Measurements from ENCODE around the gene OSBPL10.

Gene OSBPL10

GRCh38 chr3:31763731-31764130 is 217.3 kb downstream of the OSBPL10 start:
- DNase-seq: no peak

- no peak for DNase-seq
Observed at GRCh38 chr3:31762888-31763351, 218.1 kb downstream of the OSBPL10 start.

DNA sequence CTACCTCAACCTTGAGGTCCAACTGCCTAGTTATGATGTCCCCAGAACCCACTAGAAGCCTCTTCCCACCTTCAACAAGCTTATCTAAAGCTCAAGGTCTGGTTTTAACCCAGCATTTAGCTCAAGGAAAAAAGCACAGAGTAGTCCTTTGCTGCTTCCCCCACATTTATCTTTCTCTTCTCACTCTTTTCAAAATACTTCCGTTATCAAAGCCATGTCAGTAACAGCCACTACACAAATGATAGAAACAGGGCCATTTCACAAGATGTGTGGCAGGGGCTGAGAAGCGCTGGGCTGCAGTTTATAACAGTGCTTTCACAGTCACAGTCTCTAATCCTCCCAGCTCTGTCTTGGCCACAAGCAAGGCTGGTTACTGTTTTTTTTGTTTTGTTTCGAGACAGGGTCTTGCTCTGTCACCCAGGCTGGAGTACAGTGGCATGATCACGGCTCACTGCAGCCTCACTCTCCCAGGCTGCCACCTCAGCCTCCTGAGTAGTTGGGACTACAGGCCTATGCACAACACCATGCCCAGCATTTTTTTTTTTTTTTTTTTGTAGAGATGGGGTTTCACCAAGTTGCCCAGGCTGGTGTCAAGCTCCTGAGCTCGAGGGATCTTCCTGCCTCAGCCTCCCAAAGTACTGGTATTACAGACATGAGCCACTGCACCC is 218.8 kb downstream of the OSBPL10 start:
- no peak for DNase-seq

GRCh38 chr3:31760654-31761053 is 220.4 kb downstream of the OSBPL10 start:
- DNase-seq: no peak

DNA sequence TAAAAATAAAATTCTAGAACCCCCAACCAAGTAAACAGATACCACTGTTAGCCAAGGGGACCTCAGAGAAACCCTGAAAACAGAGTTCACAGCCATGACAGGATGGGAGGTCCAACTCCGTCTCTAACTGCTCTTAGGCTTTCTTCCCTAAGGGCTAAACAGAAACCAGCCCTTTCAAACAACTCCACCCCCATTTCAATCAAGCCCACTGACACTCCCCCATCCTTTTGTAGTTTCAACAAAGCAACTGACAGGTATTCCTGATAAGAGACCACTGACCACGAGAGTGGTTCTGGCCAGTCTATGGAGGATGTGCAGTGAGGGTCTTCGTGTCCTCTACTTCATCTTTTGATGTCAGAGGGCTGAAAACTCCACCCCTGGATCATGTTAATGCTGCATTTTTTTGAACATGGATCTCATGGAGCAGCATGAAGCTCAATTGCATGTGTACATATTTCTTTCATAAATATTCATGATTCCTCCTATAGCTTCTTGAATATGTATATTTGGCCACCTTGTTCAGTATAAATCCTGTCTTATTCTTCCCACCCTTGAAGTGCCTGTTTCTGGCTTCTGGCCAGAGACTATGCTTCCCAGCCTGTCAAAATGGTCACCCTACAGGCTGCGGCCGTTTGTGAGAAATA is 222.6 kb downstream of the OSBPL10 start:
- no peak for DNase-seq

GRCh38 chr3:31755926-31756658 is 225.0 kb downstream of the OSBPL10 start:
- no peak for DNase-seq

DNA sequence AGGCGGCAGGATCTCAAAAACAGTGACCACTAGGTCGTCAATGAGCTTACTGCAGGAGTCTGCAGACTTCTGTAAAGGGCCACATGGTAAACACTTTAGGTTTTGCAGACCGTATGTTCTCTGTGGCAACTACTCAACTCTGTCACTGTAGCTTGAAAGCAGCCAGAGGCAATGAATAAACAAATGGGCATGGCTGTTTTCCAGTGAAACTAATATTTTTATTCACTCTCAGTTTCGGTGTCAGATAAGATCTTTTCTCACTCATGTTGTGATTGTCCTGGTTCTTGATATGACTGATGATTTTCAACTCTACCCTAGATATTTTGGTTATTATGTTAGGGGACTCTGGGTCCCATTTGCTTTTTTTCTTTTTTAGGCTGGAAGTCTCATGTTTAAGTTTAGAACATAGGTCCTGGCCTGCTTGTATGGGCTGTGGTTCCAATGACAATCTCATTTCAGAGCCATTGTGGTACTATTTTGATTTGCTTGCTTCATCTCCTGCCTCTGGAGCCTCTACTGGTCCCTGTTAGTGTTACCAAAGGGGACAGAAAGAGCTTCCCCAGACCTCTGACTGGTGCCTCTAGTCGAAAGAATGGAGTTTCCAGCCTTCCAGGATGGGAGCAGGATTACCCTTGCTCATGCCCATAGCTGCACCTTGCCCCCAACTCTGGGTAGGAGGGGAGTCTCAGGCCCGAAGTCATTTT is 226.3 kb downstream of the OSBPL10 start:
- no peak for DNase-seq

DNA sequence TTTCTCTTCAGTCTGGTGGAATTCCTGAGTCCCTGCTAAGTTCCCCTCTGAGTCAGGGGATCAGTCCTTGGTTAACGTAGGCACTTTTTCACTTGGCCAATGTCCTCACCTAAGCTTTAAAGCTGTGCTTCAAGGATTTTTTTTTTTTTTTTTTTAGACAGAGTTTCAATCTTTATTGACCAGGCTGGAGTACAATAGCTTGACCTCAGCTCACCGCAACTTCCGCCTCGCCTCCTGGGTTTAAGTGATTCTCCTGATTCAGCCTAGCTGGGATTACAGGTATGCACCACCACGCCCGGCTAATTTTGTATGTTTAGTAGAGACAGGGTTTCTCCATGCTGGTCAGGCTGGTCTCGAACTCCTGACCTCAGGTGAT is 228.0 kb downstream of the OSBPL10 start:
- DNase-seq: no peak

GRCh38 chr3:31752305-31753049 is 228.6 kb downstream of the OSBPL10 start:
- DNase-seq: no peak

DNA sequence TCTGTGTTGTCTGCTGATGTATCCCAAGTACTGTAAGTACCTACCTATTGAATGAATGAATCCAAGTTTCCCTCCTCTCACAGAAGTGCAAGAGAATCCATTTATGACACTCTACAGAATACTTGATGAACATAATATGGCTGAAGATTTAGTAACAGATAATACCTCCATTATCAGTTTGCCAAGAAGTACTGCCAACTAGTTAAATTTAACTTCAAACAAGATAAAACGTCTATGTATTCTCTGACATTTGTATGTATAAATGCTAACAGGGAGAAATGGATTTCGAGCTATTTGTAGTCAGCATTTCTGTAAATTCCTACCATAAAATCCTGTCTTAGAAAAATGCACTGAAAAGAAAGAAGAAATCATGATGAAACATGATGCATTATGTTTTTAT is 230.7 kb downstream of the OSBPL10 start:
- no peak for DNase-seq

DNA sequence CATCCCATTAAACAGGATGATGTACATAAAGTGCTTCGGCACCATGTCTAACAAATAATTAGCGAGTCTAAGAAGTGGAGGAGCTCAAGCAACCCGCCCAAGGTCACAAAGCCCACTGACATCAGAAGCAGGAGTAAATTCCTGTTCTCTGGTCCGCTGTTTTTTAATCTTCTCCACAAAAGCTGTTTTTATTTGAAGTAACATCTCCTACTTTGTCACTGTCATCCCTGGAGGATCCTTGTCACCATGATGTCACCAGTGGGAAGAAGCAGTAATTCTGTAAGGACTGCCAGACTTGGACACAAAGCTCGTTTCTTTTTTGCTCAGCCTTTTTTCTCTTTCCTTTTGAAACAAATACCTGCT is 232.1 kb downstream of the OSBPL10 start:
- no peak for DNase-seq

- no peak for DNase-seq
Observed at GRCh38 chr3:31748281-31748932, 232.7 kb downstream of the OSBPL10 start.

DNA sequence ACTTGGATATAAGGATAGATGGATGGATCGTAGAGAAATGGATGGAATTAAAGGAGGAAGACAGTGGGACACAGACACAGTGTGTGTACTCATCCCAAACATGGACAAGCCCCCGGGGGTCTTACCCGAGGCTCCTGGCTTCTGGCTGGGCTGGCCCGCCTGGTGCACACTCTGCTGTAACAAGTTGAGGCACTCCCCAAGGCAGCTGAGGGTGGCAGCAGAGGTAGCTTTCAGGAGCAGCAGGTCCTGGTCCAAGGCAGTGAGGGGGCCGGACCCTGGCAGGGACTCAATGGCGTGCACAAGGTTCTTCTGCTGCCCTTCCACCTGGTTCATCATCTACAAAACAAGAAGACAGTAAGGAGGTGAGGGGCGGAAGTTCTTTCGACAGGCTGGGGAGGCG is 233.3 kb downstream of the OSBPL10 start:
- DNase-seq: no peak

DNA sequence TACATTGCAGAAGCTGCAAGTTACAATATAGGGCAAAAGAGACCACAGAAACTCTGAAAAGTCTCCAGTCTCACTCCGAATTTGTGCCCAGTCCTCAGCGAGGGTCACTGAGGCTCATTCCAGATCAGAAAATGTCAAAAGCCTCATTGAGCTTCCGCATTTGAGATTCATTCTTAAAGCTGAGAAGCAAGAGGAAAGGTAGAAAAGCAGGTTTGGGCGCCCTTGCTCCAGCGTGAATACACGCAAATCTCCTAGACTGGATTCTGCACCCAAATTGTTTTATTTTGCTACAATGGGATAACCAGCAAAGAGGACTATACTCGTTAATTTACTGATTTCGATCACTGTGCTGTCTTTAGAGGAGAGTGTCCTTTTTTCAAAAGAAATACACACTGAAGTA is 236.1 kb downstream of the OSBPL10 start:
- no peak for DNase-seq

DNA sequence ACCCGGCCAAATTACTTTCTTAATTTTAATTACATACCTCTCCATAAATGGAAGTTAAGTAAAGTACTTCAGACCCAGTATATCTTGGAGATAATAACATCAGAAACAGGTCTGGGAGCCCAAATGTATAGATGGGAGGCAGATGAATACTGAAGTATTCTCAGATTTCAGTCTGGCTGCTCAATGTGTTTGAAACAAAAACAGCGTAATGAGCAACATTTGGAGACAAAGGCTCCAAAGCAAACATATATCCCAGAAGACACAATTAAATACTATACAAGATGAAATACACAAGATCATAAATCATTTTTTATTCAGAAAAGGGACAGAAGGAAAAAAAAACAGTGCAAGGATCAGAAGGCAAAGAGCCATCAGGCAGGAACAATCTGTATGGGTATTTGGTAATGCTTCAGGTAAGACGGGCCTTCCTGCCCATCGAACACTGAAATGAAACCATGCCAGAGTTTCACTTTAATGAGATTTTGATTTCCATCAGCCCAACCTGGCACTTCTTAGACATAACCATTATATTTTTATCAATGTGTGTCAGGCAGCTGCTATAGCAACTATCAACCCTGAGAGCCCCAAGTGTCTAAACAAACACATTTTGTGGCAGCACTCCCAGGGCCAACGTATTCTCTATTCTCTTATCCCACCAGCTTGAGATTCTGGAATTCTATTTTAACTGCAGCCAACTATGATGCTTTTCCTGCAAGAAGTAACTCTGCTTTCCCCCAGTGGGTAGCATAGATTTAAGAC is 237.6 kb downstream of the OSBPL10 start:
- no peak for DNase-seq

GRCh38 chr3:31740397-31740796 is 240.7 kb downstream of the OSBPL10 start:
- no peak for DNase-seq

DNA sequence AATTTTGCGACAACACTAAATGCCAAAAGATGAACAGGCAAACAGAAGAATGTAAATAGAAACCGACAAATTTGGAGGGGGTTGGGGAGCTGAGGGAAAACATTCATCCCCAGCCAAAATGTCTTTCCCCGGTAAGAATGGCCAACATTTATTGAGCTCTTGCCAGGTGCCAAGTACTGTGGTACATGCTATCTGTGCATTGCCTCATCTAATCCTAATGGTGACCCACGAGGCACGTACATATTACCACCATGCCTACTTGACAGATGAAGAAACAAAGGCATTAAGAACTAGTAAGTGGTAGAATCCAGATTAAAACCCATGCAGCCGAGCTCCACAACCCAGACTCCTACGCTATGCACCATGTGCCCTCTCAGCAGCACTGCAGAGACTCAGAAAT is 242.7 kb downstream of the OSBPL10 start:
- DNase-seq: no peak

- no peak for DNase-seq
Observed at GRCh38 chr3:31735667-31736066, 245.4 kb downstream of the OSBPL10 start.

GRCh38 chr3:31733234-31733667 is 247.8 kb downstream of the OSBPL10 start:
- DNase-seq: no peak

DNA sequence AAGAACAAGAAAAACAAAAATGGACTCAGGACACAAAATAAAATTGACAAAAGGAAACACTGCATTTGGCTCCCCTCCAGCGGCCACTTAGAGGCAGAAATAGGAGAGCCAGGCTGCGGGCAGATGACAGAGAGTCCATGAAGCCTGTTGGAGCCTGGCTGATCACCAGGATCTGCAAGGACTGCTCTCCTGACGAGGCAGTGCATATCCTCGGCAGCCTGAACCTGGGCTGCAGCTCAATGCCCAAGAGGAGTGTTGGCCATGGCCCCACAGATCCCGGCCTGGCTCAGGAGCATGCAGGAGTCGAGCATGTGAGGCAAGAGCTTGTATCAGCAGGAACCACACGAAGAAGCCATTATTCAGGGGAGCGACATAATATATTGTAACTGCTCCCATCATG is 248.5 kb downstream of the OSBPL10 start:
- no peak for DNase-seq

DNA sequence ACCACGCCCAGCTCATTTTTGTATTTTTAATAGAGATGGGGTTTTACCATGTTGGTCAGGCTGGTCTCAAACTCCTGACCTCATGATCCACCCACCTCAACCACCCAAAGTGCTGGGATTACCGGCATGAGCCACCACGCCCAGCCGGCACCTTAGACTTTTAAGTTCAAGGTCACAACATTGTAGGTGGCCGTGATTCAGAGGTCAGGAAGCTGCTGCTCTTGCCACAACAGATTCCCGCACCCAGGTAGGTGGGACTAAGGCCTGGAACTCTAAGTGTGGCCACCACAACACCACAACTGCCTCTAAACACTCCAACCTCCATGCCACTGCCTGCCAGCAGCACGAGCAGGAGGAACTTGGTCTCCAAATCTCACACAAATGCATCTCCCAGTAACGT is 251.5 kb downstream of the OSBPL10 start:
- no peak for DNase-seq

DNA sequence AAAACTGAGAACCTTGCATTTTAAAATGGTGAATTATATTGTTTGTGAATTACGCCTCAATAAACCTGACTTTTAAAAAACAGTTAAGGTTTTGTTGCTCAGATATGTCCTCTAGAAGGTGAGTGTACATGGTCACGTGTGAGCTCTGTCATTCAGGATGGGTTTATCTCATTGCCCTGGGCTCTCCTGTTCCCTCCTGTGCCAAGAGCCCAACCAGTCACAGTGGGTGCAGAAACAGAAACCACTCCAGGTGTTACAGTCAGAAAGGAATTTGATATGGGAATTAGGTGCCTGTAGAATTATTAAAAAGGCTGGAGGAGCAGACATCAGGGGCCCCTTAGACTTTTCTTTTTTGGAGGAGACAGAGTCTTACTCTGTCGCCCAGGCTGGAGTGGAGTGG is 252.0 kb downstream of the OSBPL10 start:
- DNase-seq: no peak
